ENCODE results near the gene MEF2A.

- no peak for TF ChIP-seq TAF1 (IDR thresholded peaks at IDR 0.05; ENCODE audit: borderline replicate concordance, insufficient read depth, low read length)
- TF ChIP-seq POLR2AphosphoS5 (IDR thresholded peaks at IDR 0.05; ENCODE audit: low read depth, low read length): no peak
- no peak for TF ChIP-seq REST (IDR thresholded peaks at IDR 0.05; ENCODE audit: insufficient read depth in 1 of 2, low read depth in 2 of 2, low read length in 2 of 2)
- TF ChIP-seq SIN3A (IDR thresholded peaks at IDR 0.05; ENCODE audit: borderline replicate concordance, insufficient read depth, low read length): no peak
- TF ChIP-seq FOXP2 (optimal IDR thresholded peaks at IDR 0.05; ENCODE audit: borderline replicate concordance, extremely low read depth, extremely low read length, insufficient read depth): no peak
Measured at GRCh38 chr15:99615460-99615859, 49.7 kb downstream of the MEF2A start.
